Uterus (tissue), 2 donors: ENCODE results near the gene GRM8.

ENCODE experiments used
- POLR2A ChIP-seq, 2 donors: fragments of 450-650 bp; IDR thresholded peaks; one replicate each; pipeline ENCODE4 v1.6.1; 2016; ENCODE audit warnings: antibody characterized with exemption in 2 of 2, mild to moderate bottlenecking in 1 of 2, moderate library complexity in 1 of 2
- TF ChIP-seq, protein P1 (sequence below), 4 experiments: fragments of 200-600 bp in 2 of 4; fragments of 450-650 bp in 2 of 4; sonication (generic) in 2 of 4; IDR thresholded peaks; one replicate each; pipeline ENCODE4 v1.5.1; 2016 to 2019; ENCODE audit warnings: antibody characterized with exemption in 4 of 4, mild to moderate bottlenecking in 2 of 4, moderate library complexity in 1 of 4

GRCh38 chr7:126819197-126819484 is 433.6 kb downstream of the GRM8 start:
- no peak for TF ChIP-seq POLR2A (IDR thresholded peaks at IDR 0.05)
- TF ChIP-seq, protein P1, sequence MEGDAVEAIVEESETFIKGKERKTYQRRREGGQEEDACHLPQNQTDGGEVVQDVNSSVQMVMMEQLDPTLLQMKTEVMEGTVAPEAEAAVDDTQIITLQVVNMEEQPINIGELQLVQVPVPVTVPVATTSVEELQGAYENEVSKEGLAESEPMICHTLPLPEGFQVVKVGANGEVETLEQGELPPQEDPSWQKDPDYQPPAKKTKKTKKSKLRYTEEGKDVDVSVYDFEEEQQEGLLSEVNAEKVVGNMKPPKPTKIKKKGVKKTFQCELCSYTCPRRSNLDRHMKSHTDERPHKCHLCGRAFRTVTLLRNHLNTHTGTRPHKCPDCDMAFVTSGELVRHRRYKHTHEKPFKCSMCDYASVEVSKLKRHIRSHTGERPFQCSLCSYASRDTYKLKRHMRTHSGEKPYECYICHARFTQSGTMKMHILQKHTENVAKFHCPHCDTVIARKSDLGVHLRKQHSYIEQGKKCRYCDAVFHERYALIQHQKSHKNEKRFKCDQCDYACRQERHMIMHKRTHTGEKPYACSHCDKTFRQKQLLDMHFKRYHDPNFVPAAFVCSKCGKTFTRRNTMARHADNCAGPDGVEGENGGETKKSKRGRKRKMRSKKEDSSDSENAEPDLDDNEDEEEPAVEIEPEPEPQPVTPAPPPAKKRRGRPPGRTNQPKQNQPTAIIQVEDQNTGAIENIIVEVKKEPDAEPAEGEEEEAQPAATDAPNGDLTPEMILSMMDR (IDR thresholded peaks at IDR 0.05): no peak
